Esophagus squamous epithelium (tissue), 4 donors: ENCODE measurements around the gene VAT1L.

Experiments used
- POLR2A ChIP-seq, 4 donors: fragments of 450-650 bp; IDR thresholded peaks; one replicate each; pipeline ENCODE4 v1.6.1; 2017; ENCODE audit warnings: antibody characterized with exemption in 4 of 4, mild to moderate bottlenecking in 4 of 4, moderate library complexity in 3 of 4
- TF ChIP-seq, protein P1 (sequence below), 6 experiments: fragments of 450-650 bp in 4 of 6; fragments of 200-600 bp in 2 of 6; sonication (generic) in 2 of 6; IDR thresholded peaks; one replicate each; pipeline ENCODE4 v1.5.1; 2016 to 2019; ENCODE audit warnings: antibody characterized with exemption in 6 of 6, mild to moderate bottlenecking in 4 of 6, moderate library complexity in 4 of 6

GRCh38 chr16:77896415-77897128 lies 108.2 kb downstream of the VAT1L start:
- no peak for TF ChIP-seq POLR2A (IDR thresholded peaks at IDR 0.05)
- TF ChIP-seq, protein P1, sequence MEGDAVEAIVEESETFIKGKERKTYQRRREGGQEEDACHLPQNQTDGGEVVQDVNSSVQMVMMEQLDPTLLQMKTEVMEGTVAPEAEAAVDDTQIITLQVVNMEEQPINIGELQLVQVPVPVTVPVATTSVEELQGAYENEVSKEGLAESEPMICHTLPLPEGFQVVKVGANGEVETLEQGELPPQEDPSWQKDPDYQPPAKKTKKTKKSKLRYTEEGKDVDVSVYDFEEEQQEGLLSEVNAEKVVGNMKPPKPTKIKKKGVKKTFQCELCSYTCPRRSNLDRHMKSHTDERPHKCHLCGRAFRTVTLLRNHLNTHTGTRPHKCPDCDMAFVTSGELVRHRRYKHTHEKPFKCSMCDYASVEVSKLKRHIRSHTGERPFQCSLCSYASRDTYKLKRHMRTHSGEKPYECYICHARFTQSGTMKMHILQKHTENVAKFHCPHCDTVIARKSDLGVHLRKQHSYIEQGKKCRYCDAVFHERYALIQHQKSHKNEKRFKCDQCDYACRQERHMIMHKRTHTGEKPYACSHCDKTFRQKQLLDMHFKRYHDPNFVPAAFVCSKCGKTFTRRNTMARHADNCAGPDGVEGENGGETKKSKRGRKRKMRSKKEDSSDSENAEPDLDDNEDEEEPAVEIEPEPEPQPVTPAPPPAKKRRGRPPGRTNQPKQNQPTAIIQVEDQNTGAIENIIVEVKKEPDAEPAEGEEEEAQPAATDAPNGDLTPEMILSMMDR (IDR thresholded peaks at IDR 0.05), result no peak
